ENCODE results near the gene OR1I1. TPM values are rescaled to one million over a fixed set of nuclear protein-coding genes. Genes with fewer than 3 reads are reported as not detected.
A peak's percentile ranks its signal among the peaks of the same experiment; 100 is the strongest.

The OR1I1 gene
- polyA plus RNA-seq, 3 donors, result not detected

DNA sequence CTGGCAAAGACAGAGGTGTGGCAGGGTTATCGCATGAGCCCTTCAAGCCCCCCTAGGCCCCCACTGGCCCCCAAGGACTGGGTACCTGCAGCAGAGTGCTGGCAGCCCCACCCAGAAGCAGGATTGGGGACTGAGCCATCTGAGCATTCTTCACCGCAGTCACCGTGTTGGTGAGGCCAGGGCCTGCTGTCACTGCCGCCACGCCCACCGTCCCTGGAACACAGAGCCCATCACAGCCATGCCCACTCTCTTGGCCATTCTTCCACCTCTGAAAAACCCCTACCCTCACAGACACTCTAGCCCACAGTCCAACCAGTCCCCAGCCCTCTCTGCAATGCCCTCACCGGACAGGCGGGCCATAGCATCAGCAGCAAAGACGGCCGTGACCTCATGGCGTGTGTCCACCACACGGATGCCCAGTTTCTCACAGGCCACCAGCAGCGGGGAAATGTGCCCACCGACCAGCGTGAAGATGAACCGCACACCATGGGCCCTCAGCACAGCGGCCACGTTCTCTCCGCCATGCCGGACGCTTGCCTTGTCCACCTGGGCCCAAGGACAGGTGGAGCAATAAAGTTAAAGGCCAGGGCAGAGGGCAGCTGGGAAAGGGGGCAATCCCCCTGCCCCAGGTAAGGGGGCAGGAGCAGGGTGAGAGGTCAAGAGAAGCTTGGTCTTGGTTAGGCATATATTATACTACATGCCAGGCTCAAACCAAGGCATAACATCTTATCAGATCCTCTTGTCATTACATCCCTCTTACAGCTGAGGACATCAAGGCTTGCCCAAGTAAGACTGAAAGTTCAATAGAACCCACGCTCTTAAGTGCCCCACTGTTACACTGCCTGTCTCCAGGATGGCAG, 41.2 kb downstream of the OR1I1 start:
- H3K9me3 ChIP-seq (replicated peaks in 1 of 2; ENCODE audit: control insufficient read depth in 1 of 2, insufficient read depth in 1 of 2, low read length in 2 of 2), result no peaks in the 10 kb centered on the region
- H3K36me3 Mint-ChIP-seq, result peaks cover 36 to 48% of the 10 kb centered on the region in 2 donors
- TF ChIP-seq, protein P1, sequence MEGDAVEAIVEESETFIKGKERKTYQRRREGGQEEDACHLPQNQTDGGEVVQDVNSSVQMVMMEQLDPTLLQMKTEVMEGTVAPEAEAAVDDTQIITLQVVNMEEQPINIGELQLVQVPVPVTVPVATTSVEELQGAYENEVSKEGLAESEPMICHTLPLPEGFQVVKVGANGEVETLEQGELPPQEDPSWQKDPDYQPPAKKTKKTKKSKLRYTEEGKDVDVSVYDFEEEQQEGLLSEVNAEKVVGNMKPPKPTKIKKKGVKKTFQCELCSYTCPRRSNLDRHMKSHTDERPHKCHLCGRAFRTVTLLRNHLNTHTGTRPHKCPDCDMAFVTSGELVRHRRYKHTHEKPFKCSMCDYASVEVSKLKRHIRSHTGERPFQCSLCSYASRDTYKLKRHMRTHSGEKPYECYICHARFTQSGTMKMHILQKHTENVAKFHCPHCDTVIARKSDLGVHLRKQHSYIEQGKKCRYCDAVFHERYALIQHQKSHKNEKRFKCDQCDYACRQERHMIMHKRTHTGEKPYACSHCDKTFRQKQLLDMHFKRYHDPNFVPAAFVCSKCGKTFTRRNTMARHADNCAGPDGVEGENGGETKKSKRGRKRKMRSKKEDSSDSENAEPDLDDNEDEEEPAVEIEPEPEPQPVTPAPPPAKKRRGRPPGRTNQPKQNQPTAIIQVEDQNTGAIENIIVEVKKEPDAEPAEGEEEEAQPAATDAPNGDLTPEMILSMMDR (IDR thresholded peaks at IDR 0.05), result no peak
- peaks cover 0 to 1% (median 0%) of the 10 kb centered on the region in 3 donors for H3K27me3 Mint-ChIP-seq (ENCODE audit: low read depth in 3 of 3)
- H3K27ac Mint-ChIP-seq, result peak overlapping the region in 1 of 7 donors; percentile 58
- DNase-seq, result peak in 1 of 3 donors; percentile 5
- H2AFZ ChIP-seq (ENCODE audit: insufficient read depth, low read depth, low read length, poor library complexity, severe bottlenecking), result no peak overlapping the region
- peaks cover 17% of the 10 kb centered on the region for H3K79me2 ChIP-seq (ENCODE audit: insufficient read depth, low read length)
- 98% methylated on average over 20 of the region's 22 CpGs for WGBS (ENCODE audit: insufficient coverage)
- peaks cover 28 to 43% of the 10 kb centered on the region in 2 donors for H3K36me3 ChIP-seq (replicated peaks in 1 of 2; ENCODE audit: control insufficient read depth in 1 of 2, insufficient read depth in 2 of 2, low read length in 2 of 2)
- H3K4me3 ChIP-seq (replicated peaks in 1 of 3; ENCODE audit: low read depth in 2 of 3, low read length in 3 of 3), result no peak overlapping the region
- H3K9me3 Mint-ChIP-seq, result peaks cover 0 to 4% (median 2%) of the 10 kb centered on the region in 7 donors
- no peak overlapping the region for H3K9ac ChIP-seq (ENCODE audit: insufficient read depth, low read length, poor library complexity, severe bottlenecking)
- peak overlapping the region in 1 of 2 donors; percentile 90 for H3K27ac ChIP-seq (ENCODE audit: low read depth in 1 of 2, low read length in 2 of 2)
- H3K27me3 ChIP-seq (ENCODE audit: control insufficient read depth in 2 of 2, insufficient read depth in 2 of 2, low read length in 2 of 2), result no peaks in the 10 kb centered on the region
- intact Hi-C loops (cut with micrococcal nuclease), result loop anchor here in 1 of 2 donors (10.0 kb wide), 1 partner anchor 252 kb away; the partner anchor contains the start of gene AKAP8
- no peaks in the 10 kb centered on the region for H4K20me1 ChIP-seq (ENCODE audit: insufficient read depth, low read length)
- H3K4me3 Mint-ChIP-seq, result no peak overlapping the region
- peaks cover 11% of the 10 kb centered on the region for H3K4me1 Mint-ChIP-seq
- no peak overlapping the region for H3K4me2 ChIP-seq (replicated peaks; ENCODE audit: extremely low read depth, low read length, poor library complexity, severe bottlenecking)
- peaks cover 13% of the 10 kb centered on the region in 2 donors for H3K4me1 ChIP-seq (ENCODE audit: control insufficient read depth in 1 of 2, insufficient read depth in 2 of 2, low read length in 2 of 2)

DNA sequence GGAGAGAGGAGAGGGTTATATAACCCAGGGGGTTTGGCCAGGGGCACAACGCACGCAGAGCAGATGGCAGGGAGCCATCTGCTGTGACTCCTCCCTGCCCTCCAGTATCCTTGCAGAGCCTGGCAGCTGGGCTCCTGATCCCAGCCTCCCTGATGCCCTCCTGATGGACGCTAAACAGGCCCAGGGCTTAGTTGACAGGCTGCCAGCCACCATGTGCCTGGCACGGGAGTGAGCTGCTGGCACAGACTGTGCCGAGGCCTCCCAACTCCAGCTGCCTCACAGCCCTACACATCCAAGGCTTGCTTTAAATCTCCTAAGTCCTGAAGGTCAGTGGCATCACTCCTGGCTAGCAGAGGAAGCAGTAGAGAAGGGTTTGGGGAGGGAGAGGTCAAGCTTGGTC, 41.9 kb downstream of the OR1I1 start:
- peak overlapping the region in 1 of 2 donors; percentile 90 for H3K27ac ChIP-seq (ENCODE audit: low read depth in 1 of 2, low read length in 2 of 2)
- H3K79me2 ChIP-seq (ENCODE audit: insufficient read depth, low read length), result peaks cover 17% of the 10 kb centered on the region
- TF ChIP-seq, protein P1 (IDR thresholded peaks at IDR 0.05), result no peak
- H3K36me3 Mint-ChIP-seq, result peaks cover 30 to 42% of the 10 kb centered on the region in 2 donors
- H4K20me1 ChIP-seq (ENCODE audit: insufficient read depth, low read length), result no peaks in the 10 kb centered on the region
- no peaks in the 10 kb centered on the region for H3K9me3 ChIP-seq (replicated peaks in 1 of 2; ENCODE audit: control insufficient read depth in 1 of 2, insufficient read depth in 1 of 2, low read length in 2 of 2)
- H3K27me3 ChIP-seq (ENCODE audit: control insufficient read depth in 2 of 2, insufficient read depth in 2 of 2, low read length in 2 of 2), result no peaks in the 10 kb centered on the region
- H3K27me3 Mint-ChIP-seq (ENCODE audit: low read depth in 3 of 3), result peaks cover 0 to 1% (median under 1%) of the 10 kb centered on the region in 3 donors
- peaks cover 0 to 3% (median 2%) of the 10 kb centered on the region in 7 donors for H3K9me3 Mint-ChIP-seq
- H3K36me3 ChIP-seq (replicated peaks in 1 of 2; ENCODE audit: control insufficient read depth in 1 of 2, insufficient read depth in 2 of 2, low read length in 2 of 2), result peaks cover 22 to 36% of the 10 kb centered on the region in 2 donors
- H3K4me3 ChIP-seq (replicated peaks in 1 of 3; ENCODE audit: low read depth in 2 of 3, low read length in 3 of 3), result peak overlapping the region in 1 of 3 experiments; percentile 80
- peaks cover 11% of the 10 kb centered on the region for H3K4me1 Mint-ChIP-seq
- H3K4me2 ChIP-seq (replicated peaks; ENCODE audit: extremely low read depth, low read length, poor library complexity, severe bottlenecking), result peak overlapping the region; percentile 98
- H3K4me1 ChIP-seq (ENCODE audit: control insufficient read depth in 1 of 2, insufficient read depth in 2 of 2, low read length in 2 of 2), result peaks cover 13% of the 10 kb centered on the region in 2 donors
- peak overlapping the region in 2 of 7 donors; percentile 66 to 96 for H3K27ac Mint-ChIP-seq
- H2AFZ ChIP-seq (ENCODE audit: insufficient read depth, low read depth, low read length, poor library complexity, severe bottlenecking), result no peak overlapping the region
- 65% methylated on average over 3 of the region's 5 CpGs for WGBS (ENCODE audit: insufficient coverage)
- intact Hi-C loops (cut with micrococcal nuclease), result loop anchor here in 1 of 2 donors (10.0 kb wide), 1 partner anchor 251 kb away; the partner anchor contains the start of gene AKAP8
- peak in 1 of 3 donors; percentile 3 for DNase-seq
- peak overlapping the region in 1 of 2 donors; percentile 52 for H3K4me3 Mint-ChIP-seq
- no peak overlapping the region for H3K9ac ChIP-seq (ENCODE audit: insufficient read depth, low read length, poor library complexity, severe bottlenecking)

Measured in CD14-positive monocyte (primary cell).